ENCODE data around the gene SPEF1.

SPEF1 gene

DNA sequence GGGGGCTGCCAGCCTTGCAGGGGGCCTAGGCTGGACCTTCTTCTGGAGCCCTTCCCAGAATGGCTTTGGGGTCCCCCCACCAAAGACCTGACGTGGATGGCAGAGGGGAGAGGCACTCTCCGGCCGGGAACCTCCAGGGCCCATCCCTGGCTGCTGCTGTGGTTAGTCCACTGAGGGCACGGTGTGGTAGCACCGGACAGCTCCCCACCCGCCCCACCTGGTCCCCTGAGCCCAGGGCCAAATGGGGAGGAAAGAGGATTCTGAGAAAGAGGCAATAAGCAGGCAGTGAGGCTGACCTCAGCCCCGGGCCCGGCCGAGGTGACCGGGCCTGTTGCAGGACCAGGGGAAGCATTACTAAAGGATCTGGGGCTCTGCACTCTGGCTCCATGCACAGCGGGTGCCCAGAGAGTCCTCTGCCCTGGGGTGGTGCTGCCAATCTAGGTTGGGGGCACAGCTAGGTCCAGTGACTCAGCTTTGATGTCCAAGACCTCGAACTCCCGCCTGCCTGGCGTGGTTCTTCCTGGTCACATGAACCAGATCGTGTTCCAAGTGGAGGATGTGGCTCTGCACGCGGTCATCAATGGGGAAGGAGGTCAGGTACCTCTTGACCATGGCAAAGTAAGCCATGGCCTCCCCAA, 3.1 kb upstream of the SPEF1 start:
- Histone ChIP-seq H3K4me3 (IDR thresholded peaks at IDR 0.05; ENCODE audit: insufficient read depth, low read depth, low read length) (no peak overlapping the region), H4K20me1 (ENCODE audit: insufficient read depth) (no peaks in the 10 kb centered on the region), H3K4me2 (no peak overlapping the region), H3K4me1 (ENCODE audit: low read depth, poor library complexity, severe bottlenecking) (no peaks in the 10 kb centered on the region), H3K36me3 (ENCODE audit: insufficient read depth) (no peaks in the 10 kb centered on the region), H3K9ac (no peak overlapping the region), H3K27ac (no peak overlapping the region), H3K27me3 (ENCODE audit: insufficient read depth, low read depth) (no peaks in the 10 kb centered on the region), H3K79me2 (ENCODE audit: insufficient read depth, low read depth) (no peaks in the 10 kb centered on the region), H2AFZ (ENCODE audit: low read depth) (no peak overlapping the region)
- TF ChIP-seq, protein P1, sequence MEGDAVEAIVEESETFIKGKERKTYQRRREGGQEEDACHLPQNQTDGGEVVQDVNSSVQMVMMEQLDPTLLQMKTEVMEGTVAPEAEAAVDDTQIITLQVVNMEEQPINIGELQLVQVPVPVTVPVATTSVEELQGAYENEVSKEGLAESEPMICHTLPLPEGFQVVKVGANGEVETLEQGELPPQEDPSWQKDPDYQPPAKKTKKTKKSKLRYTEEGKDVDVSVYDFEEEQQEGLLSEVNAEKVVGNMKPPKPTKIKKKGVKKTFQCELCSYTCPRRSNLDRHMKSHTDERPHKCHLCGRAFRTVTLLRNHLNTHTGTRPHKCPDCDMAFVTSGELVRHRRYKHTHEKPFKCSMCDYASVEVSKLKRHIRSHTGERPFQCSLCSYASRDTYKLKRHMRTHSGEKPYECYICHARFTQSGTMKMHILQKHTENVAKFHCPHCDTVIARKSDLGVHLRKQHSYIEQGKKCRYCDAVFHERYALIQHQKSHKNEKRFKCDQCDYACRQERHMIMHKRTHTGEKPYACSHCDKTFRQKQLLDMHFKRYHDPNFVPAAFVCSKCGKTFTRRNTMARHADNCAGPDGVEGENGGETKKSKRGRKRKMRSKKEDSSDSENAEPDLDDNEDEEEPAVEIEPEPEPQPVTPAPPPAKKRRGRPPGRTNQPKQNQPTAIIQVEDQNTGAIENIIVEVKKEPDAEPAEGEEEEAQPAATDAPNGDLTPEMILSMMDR (conservative IDR thresholded peaks at IDR 0.05; ENCODE audit: low read depth, low read length): no peak

DNA sequence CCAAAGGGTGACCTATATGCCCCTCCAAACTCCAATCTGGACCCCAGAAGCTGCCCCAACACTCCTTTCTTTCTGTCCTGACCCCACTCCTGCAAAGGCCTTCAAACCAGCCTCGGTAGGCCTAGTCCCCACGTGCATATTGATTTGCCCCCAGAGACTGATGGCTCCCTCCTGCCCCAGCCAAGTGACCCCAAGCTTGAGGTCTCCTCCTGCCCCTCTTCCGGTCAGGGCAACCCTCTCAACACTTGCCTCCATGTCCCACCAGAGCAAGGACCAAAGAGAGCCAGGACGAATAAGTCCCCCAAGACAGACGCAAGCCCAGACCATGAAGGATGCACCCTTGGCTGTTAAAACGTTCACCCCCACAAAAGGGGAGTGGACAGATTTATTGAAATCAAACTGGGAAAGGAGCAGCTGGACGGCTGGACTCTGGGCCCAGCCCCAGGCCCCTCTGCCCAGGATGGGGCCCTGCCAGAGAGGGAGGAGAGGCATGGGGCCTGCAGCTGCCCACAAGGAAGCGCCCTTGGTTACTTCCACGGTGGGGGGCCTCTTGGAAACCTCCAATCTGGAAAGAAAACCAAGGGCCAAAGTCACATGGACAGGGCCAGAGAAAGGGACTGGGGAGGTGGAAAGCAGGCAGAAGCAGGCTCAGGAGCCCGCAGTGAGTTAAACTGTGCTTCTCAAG, 2.4 kb upstream of the SPEF1 start:
- Histone ChIP-seq H3K4me3 (IDR thresholded peaks at IDR 0.05; ENCODE audit: insufficient read depth, low read depth, low read length) (no peak overlapping the region), H3K27ac (no peak overlapping the region), H3K36me3 (ENCODE audit: insufficient read depth) (no peaks in the 10 kb centered on the region), H4K20me1 (ENCODE audit: insufficient read depth) (no peaks in the 10 kb centered on the region), H3K79me2 (ENCODE audit: insufficient read depth, low read depth) (no peaks in the 10 kb centered on the region), H3K27me3 (ENCODE audit: insufficient read depth, low read depth) (no peaks in the 10 kb centered on the region; the same call in 1 of the 2 replicates), H3K9ac (no peak overlapping the region), H3K4me2 (no peak overlapping the region), H3K4me1 (ENCODE audit: low read depth, poor library complexity, severe bottlenecking) (no peaks in the 10 kb centered on the region), H2AFZ (ENCODE audit: low read depth) (no peak overlapping the region)
- TF ChIP-seq, protein P1 (conservative IDR thresholded peaks at IDR 0.05; ENCODE audit: low read depth, low read length): no peak

DNA sequence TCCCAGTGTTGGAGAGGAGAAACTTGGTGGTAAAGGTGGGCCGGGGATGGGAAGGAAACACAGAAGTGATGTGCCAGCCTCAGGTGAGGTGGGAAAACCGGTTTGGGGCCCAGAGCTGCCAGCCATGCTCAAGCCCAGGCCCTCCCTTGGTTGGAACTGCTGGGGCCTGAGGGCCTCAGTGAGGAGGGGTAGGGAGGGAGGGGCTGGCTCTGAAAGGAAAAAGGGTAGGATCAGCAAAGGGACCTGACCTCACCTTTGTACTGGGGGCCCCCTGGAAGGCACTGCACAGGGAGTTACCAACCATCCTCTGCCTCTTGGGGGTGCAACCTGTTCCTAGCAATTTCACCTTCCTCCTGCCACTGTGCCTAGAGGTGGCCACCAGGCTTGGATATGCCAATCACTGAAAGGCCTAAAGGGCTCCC, 1.8 kb upstream of the SPEF1 start:
- Histone ChIP-seq H2AFZ (ENCODE audit: low read depth) (no peak overlapping the region), H3K9ac (no peak overlapping the region), H3K4me1 (ENCODE audit: low read depth, poor library complexity, severe bottlenecking) (no peaks in the 10 kb centered on the region), H4K20me1 (ENCODE audit: insufficient read depth) (no peaks in the 10 kb centered on the region), H3K27me3 (ENCODE audit: insufficient read depth, low read depth) (no peaks in the 10 kb centered on the region; the same call in 1 of the 2 replicates), H3K27ac (no peak overlapping the region), H3K79me2 (ENCODE audit: insufficient read depth, low read depth) (no peaks in the 10 kb centered on the region), H3K4me2 (no peak overlapping the region), H3K4me3 (IDR thresholded peaks at IDR 0.05; ENCODE audit: insufficient read depth, low read depth, low read length) (no peak overlapping the region), H3K36me3 (ENCODE audit: insufficient read depth) (no peaks in the 10 kb centered on the region)
- TF ChIP-seq, protein P1 (conservative IDR thresholded peaks at IDR 0.05; ENCODE audit: low read depth, low read length): no peak

DNA sequence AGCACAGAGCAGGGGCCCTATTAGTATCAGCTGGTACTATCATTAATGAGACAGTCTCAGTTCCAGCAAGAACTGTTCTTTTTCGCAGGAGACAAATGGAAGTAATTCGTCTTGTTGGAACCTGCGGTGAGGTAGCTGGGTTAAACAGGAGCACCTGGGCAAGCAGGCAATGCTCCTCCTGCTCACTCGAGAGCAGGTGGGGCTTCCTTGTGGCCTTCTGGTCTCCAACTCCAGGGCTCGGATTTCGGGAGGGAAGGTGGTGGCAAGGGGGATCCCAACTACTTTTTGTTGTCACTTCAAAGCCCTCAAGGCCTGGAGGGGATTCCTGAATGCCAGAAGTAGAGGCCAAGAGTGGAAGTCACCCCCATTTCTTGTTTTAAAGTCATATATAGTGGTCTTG, 1.3 kb upstream of the SPEF1 start:
- H3K27me3 ChIP-seq (ENCODE audit: insufficient read depth, low read depth): no peaks in the 10 kb centered on the region; the same call in 1 of the 2 replicates
- H3K27ac ChIP-seq: no peak overlapping the region
- no peaks in the 10 kb centered on the region for H4K20me1 ChIP-seq (ENCODE audit: insufficient read depth)
- no peak overlapping the region for H3K9ac ChIP-seq
- no peaks in the 10 kb centered on the region for H3K4me1 ChIP-seq (ENCODE audit: low read depth, poor library complexity, severe bottlenecking)
- H3K79me2 ChIP-seq (ENCODE audit: insufficient read depth, low read depth): no peaks in the 10 kb centered on the region
- TF ChIP-seq, protein P1 (conservative IDR thresholded peaks at IDR 0.05; ENCODE audit: low read depth, low read length): no peak
- no peak overlapping the region for H2AFZ ChIP-seq (ENCODE audit: low read depth)
- H3K4me2 ChIP-seq: no peak overlapping the region
- no peak overlapping the region for H3K4me3 ChIP-seq (IDR thresholded peaks at IDR 0.05; ENCODE audit: insufficient read depth, low read depth, low read length)
- no peaks in the 10 kb centered on the region for H3K36me3 ChIP-seq (ENCODE audit: insufficient read depth)
